Measurements from ENCODE around the gene BICRA. TPM values are rescaled to one million over a fixed set of nuclear protein-coding genes. Genes with fewer than 3 reads are reported as not detected.

BICRA gene
- total and polyA plus RNA-seq, 9 of the 15 experiments (the other 6 are each of a cell fraction or from before 2014, with no cell fraction given): 0.01 to 8.8 (median 1.2) TPM

DNA sequence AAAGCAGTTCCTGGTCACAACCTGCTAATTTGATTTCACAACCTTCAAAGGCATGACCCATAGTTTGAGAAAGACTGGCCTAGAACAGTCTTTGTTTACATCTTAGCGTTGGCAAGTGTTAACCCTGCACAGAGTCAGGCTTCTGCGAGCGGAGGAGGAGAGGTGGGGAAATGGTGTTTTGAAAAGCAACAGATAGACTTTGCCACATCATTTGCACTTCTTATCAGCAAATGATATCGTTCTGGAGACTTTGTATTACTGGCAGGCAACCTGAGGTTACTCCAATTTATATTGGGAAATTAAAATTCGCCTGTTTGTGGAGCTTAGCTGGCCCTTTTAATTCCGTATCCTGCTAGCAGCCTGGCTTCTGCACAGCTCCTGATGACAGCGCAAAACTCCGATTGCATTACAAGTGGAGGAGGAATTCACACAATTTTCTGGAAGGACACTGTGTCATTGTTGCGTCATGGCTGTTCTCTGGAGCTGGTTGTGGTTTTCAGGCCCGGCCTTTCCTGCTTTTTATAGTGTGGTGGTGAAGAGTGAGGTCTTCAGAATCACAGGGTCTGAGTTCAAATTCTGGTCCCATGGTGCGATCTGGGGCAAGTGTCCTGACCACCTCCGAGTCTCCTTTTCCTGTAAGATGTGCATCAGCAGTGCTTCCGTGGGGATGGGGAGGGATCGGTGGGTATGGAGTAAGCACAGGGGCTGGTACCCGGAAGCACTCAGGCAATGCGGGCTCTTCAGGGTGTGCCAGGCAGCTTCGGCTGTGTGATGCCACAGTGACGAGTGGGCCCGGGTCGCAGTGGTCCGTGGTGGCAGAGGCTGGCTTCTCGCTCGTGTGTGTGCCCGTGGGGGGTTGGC, 55.2 kb downstream of the BICRA start (continued):
- TF ChIP-seq RBM25 (IDR thresholded peaks at IDR 0.05; ENCODE audit: low read depth, low read length, severe bottlenecking) (no peak), ZNF263 (CRISPR knock-in tag; IDR thresholded peaks at IDR 0.05; ENCODE audit: borderline replicate concordance) (no peak), CHAMP1 (IDR thresholded peaks at IDR 0.05) (no peak), ZFX (CRISPR knock-in tag; IDR thresholded peaks at IDR 0.05) (no peak), CBX1 (IDR thresholded peaks at IDR 0.05; ENCODE audit: low read depth) (peak; percentile 36; the same call in 1 of the 2 replicates), ZNF121 (CRISPR knock-in tag; conservative IDR thresholded peaks at IDR 0.05) (no peak), ZEB2 (IDR thresholded peaks at IDR 0.05) (0 out of 2 replicates have a peak, but pooled peaks have one; percentile 23), ATF1 (CRISPR knock-in tag; IDR thresholded peaks at IDR 0.05) (no peak), ATF1 (tag; IDR thresholded peaks at IDR 0.05) (peak; percentile 84), FOXM1 (IDR thresholded peaks at IDR 0.05; ENCODE audit: low read depth) (0 out of 2 replicates have a peak, but pooled peaks have one; percentile 17), FOXM1 (CRISPR knock-in tag; IDR thresholded peaks at IDR 0.05; ENCODE audit: low read depth) (no peak), CSDE1 (IDR thresholded peaks at IDR 0.05) (no peak), PYGO2 (tag; IDR thresholded peaks at IDR 0.05) (no peak), ZNF3 (CRISPR knock-in tag; IDR thresholded peaks at IDR 0.05) (no peak), RBM39 (optimal IDR thresholded peaks at IDR 0.05; ENCODE audit: low read depth, low read length) (no peak), FOXO4 (CRISPR knock-in tag; IDR thresholded peaks at IDR 0.05) (no peak), WHSC1 (IDR thresholded peaks at IDR 0.05; ENCODE audit: low read length) (no peak), PHF20 (IDR thresholded peaks at IDR 0.05; ENCODE audit: partially characterized antibody) (no peak), ZNF232 (CRISPR knock-in tag; IDR thresholded peaks at IDR 0.05) (no peak), SOX6 (IDR thresholded peaks at IDR 0.05) (peak; percentile 59; the same call in 1 of the 2 replicates)
- TF ChIP-seq, protein P1, sequence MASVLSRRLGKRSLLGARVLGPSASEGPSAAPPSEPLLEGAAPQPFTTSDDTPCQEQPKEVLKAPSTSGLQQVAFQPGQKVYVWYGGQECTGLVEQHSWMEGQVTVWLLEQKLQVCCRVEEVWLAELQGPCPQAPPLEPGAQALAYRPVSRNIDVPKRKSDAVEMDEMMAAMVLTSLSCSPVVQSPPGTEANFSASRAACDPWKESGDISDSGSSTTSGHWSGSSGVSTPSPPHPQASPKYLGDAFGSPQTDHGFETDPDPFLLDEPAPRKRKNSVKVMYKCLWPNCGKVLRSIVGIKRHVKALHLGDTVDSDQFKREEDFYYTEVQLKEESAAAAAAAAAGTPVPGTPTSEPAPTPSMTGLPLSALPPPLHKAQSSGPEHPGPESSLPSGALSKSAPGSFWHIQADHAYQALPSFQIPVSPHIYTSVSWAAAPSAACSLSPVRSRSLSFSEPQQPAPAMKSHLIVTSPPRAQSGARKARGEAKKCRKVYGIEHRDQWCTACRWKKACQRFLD (CRISPR knock-in tag; IDR thresholded peaks at IDR 0.05): no peak
- TF ChIP-seq, protein P2, sequence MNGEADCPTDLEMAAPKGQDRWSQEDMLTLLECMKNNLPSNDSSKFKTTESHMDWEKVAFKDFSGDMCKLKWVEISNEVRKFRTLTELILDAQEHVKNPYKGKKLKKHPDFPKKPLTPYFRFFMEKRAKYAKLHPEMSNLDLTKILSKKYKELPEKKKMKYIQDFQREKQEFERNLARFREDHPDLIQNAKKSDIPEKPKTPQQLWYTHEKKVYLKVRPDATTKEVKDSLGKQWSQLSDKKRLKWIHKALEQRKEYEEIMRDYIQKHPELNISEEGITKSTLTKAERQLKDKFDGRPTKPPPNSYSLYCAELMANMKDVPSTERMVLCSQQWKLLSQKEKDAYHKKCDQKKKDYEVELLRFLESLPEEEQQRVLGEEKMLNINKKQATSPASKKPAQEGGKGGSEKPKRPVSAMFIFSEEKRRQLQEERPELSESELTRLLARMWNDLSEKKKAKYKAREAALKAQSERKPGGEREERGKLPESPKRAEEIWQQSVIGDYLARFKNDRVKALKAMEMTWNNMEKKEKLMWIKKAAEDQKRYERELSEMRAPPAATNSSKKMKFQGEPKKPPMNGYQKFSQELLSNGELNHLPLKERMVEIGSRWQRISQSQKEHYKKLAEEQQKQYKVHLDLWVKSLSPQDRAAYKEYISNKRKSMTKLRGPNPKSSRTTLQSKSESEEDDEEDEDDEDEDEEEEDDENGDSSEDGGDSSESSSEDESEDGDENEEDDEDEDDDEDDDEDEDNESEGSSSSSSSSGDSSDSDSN (IDR thresholded peaks at IDR 0.05; ENCODE audit: borderline replicate concordance in 1 of 2, low read depth in 2 of 2, low read length in 2 of 2): no peak

Data from K562 (cell line).